GM10847 (cell line): Measurements from ENCODE around the gene PARP6.
A peak's percentile ranks its signal among the peaks of the same experiment; 100 is the strongest.

Experiments
- POLR2A ChIP-seq: IDR thresholded peaks from 2 replicates; pipeline ENCODE4 v1.6.1; 2011; ENCODE audit not compliant: insufficient read length; ENCODE audit errors: extremely low read depth

Gene PARP6

GRCh38 chr15:72201391-72201921, 70.9 kb downstream of the PARP6 start:
- TF ChIP-seq POLR2A, result no peak

DNA sequence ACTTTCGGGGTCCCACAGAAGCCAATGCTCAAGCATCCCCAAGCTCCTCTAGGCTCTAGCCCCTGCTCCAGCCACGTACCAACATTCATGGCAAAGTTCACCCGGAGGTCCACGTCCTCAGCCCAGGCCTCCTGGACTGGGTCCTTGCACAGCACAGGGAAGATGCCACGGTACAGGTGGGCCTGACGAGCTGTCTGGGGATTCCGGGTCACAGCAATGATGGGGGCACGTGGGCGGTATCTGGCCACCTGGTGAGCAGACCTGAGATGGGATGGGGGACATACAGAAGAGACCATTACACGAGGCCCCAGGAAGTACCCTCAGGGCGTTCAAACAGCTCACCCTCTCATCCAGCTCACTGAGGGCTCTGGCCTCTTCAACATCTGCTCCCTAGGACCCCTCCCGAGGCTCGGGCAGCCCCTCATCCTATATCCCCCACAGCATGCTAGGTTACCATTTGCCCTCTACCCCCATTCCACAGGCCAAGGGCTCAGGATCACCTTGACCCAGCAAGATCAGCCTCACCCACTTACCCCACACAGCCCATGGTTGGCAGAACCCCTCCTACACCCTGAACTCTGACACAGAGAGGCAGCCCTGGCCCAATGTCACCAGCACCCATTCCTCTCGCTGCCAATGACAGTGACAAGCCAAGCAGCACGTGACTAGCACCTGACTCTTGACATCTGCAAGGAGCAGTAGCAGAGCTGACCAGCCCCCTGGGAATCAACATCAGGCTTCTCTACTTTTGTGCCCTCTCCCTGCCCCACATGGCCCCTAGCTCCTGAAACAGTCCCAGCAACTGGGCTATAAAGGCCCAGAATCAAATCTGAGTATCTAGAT, 71.7 kb downstream of the PARP6 start:
- TF ChIP-seq POLR2A, result no peak

DNA sequence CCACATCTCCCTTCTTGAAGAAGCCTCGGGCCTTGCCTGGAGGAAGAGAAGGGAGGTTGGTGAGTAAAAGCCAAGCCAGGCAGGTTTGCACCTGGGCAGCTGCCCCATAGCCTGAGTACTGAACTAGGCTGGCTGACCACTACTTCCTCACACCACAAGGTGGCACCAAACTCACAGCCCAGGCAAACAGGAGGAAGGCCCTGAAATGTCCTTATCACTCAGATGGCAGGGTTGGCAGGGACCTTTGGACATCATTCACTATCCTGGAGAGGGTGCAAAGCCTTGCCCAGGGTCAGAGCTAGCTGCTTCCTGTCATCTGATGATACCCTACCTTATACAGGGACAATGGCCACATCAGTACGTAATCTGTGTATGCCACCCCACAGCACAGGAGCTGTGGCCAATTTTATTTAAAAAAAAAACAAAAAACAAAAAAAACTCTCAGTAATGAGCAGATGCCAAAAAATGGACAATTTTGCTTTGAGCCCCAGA, 72.6 kb downstream of the PARP6 start:
- TF ChIP-seq POLR2A, result no peak

DNA sequence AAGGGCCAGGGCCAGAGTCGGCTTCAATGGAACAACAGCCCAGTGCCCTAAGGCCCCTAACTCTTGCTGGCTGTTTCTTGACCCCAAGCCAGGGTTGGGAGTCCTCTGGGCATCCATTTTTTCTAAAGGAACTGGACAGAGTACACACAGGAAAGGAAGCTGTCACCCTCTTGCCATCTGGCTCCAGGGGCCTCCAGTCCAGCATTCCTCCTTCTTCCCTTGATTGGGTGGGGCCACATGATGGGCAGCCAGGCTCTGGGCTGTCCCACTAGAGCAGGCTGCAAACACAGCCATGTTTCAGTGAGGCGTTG, 73.2 kb downstream of the PARP6 start:
- no peak for TF ChIP-seq POLR2A

GRCh38 chr15:72198356-72199204, 73.8 kb downstream of the PARP6 start:
- no peak for TF ChIP-seq POLR2A

DNA sequence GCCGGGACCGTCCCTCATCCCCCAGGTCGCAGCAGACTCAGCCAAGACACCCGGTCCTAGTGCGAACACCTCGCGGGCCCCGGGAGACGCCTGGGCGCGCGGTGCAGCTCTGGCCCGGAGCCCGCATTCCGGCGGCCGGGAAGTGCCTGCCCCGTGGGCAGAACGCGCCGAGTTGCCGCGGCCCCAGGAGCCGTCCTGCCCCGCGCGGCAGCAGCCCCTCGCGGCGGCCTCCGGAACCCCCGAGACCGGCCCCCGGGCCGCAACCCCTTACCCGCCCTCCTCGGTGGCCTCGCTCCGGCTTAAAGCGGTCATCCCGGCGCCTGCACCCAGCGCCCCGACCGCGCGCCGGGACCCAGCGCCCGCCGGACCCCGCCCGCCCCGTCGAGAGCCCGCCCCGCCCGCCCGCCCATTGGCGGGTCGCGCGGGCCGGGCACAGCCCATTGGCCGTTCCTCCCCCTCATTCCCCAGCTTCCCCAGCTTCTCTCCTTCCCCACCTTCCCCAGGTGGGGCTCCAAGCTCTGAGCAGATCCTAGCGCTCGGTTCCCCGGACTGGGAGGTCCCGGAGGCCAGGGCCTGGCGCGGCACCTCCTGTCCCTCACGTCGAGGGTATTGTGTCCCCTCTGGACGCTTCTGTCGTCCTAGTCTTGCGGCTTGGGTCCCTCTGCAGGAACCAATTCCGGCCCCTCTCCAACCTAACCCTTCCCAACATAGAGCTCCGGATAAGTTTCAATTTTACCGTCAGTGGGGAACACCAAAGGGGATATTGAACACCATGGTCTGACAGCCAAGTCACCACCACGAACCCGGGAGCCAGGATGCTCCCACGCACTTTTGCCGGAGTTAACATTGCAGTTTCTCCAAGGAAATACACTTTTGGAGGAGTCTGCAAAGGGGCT, 74.6 kb downstream of the PARP6 start, which contains the start of gene GRAMD2A:
Gene GRAMD2A (minus strand): TSS at position 328 of the 896 bp plus-strand sequence.
- TF ChIP-seq POLR2A, result peak; percentile 19

DNA sequence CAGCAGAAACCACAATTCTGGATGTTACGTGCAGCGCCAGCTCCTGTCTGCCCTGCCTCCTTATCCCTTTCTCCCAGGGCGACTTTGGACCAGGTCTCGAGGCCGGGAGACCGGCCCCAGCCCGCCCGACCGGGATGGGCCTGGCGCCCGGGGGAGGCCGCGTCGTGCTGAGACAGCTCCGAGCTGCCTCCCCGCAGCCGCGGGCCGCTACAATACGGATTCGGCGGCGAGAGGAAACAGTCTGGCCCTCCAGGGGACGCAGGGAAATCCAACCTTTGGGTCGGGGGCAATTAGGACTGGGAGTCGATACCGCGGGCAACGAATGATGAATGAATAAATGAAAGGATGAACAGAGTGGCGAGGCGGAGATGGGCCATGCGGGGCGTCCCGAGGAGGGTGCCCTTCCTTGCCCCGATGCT, 75.3 kb downstream of the PARP6 start:
- no peak for TF ChIP-seq POLR2A

DNA sequence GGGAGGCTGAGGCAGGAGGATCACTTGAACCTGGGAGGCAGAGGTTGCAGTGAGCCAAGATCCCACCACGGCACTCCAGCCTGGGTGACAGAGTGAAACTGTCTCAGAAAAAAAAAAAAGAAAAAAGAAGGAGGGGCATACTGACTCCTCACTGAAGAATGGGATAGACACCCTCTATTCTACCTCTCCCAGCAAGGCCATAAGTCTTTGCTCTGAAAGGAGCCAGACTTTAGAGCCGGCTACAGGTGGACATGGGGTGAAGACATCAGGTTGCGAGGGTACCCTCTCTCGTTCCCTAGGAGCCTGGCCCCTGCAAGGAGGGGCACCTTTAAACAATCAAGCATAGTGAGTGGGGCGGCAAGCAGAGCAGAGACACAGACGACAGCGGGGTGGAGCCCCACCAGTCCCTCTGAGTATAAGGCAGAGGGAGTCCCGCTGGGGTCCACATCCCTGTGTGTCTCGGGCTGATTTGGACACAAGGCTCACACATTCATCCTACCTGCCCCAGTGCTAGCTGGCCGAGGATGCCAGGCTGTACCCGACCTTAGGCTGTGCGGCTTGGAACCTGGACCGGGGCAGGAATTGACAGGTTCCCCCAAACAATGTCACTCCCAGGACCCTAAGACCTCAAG, 75.8 kb downstream of the PARP6 start:
- no peak for TF ChIP-seq POLR2A

- TF ChIP-seq POLR2A, result no peak
Measured at GRCh38 chr15:72195101-72195511, 77.2 kb downstream of the PARP6 start.

DNA sequence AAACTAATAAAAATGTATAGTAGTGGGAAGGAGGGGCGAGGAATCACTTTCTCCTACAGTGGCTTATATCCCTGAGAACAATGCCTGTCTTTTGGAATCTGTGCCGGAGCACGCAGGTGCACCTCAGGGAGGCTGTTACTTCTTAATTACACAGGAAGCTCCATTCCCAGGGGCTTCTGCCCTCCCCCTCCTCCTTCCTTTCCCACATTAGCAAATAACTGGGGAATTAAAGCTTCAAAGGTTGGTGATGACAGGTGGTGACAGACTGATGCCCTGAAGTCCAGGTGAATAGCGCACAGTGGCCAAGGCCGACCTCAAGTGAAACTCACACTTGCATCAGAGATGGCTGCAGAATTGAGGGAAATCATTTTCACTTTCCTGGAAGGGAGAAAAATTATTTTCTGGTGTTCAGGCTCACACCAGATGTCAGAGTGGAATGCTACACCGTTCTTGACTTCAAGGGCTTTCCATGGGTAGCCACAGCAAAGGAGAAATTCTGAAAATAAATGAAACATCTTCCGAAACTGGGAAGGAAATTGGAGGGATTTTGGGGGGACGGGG, 78.4 kb downstream of the PARP6 start:
- TF ChIP-seq POLR2A, result no peak

DNA sequence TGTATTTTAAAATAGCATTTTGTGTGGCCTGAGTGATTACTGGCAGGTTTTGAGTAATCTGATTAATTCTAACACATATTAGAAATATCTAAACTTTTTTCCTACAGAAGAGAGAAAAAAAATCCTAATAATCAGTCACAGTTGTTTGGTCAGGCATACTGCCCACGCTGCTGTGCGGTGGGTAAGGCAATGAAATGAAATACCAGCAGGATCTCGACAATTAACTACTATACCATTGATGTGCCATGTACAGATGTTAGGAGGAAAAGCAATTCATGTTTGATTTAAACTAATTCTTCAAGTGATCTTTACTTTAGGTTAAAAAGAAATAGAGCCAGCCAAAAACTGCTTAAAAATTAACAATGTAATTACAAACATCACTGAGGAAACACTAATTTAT, 79.9 kb downstream of the PARP6 start:
- no peak for TF ChIP-seq POLR2A
